Epithelial cell of proximal tubule (primary cell): ENCODE measurements around the gene DEPDC7. TPM values are rescaled to one million over a fixed set of nuclear protein-coding genes. Genes with fewer than 3 reads are reported as not detected.
"Not testable (repeated sequence)": the region's sequence is repeated elsewhere in the genome, so short reads cannot be mapped to it uniquely, and the experiment has no call there.

Experiments
- DNase-seq: peaks from one replicate; pipeline ENCODE4 v3.0.0-alpha.2; 2011; ENCODE audit warnings: low read depth
- H3K4me3 ChIP-seq: 2 replicates; pipeline ENCODE4 v1.5.1; 2011; ENCODE audit warnings: low read depth, mild to moderate bottlenecking, low read length
- CTCF ChIP-seq: conservative IDR thresholded peaks from 2 replicates; pipeline ENCODE4 v1.5.1; 2012; ENCODE audit warnings: low read depth, mild to moderate bottlenecking, low read length
- total RNA-seq: library from RNA; depleted of rRNA; stranded (reverse); fragments of >200 nt; gene quantifications from 2 replicates; pipeline ENCODE4 v1.2.3, GENCODE V29; 2015

Gene DEPDC7
- 2.2 and 2.5 TPM in 2 replicates for total RNA-seq

GRCh38 chr11:33015621-33016551 lies at the start of gene DEPDC7:
Gene DEPDC7 (plus strand): TSS chr11:33015878. CDS start chr11:33015956, 78 bp downstream.
- H3K4me3 ChIP-seq, result peak within 1 kb of the TSS; percentile 68
- no peak for TF ChIP-seq CTCF
- no peak for DNase-seq

- no peak for TF ChIP-seq CTCF
- DNase-seq, result no peak
Observed at GRCh38 chr11:32968541-32968940, 47.1 kb upstream of the DEPDC7 start.

GRCh38 chr11:32972233-32972632 lies 43.4 kb upstream of the DEPDC7 start:
- DNase-seq, H3K4me3 ChIP-seq: not testable (repeated sequence)

More at GRCh38 chr11:32968541-32968940, 47.1 kb upstream of the DEPDC7 start:
- H3K4me3 ChIP-seq, result no peak overlapping the region

GRCh38 chr11:32972781-32973180 lies 42.9 kb upstream of the DEPDC7 start:
- TF ChIP-seq CTCF, result no peak
- no peak overlapping the region for H3K4me3 ChIP-seq
- DNase-seq, result no peak

GRCh38 chr11:32982626-32983025 lies 33.1 kb upstream of the DEPDC7 start:
- TF ChIP-seq CTCF, result no peak
- DNase-seq, result no peak

GRCh38 chr11:32983506-32983905 lies 32.2 kb upstream of the DEPDC7 start:
- DNase-seq, result no peak

More at GRCh38 chr11:32982626-32983025, 33.1 kb upstream of the DEPDC7 start:
- H3K4me3 ChIP-seq, result no peak overlapping the region

More at GRCh38 chr11:32983506-32983905, 32.2 kb upstream of the DEPDC7 start:
- no peak for TF ChIP-seq CTCF
- H3K4me3 ChIP-seq, result no peak overlapping the region
